ENCODE results near the gene HIVEP3.

GRCh38 chr1:41560496-41560895, 358.2 kb downstream of the HIVEP3 start:
- TF ChIP-seq CTCF (IDR thresholded peaks at IDR 0.05) (no peak), POLR2A (IDR thresholded peaks at IDR 0.05) (no peak)

Measured in lower leg skin (tissue), 3 donors.